B cell (primary cell): Measurements from ENCODE around the gene NHSL1. TPM values are rescaled to one million over a fixed set of nuclear protein-coding genes. Genes with fewer than 3 reads are reported as not detected.

Source experiments
- ATAC-seq: fragments of 200-7000 bp; cut with Tn5 transposase; one replicate; pipeline ENCODE4 v1.10.0; 2021; ENCODE audit warnings: low read depth, mild to moderate bottlenecking, moderate number of reproducible peaks, moderate library complexity
- CTCF ChIA-PET: fragments of 350-600 bp; sonication (Branson Sonifier 250); formaldehyde crosslinking; loops from one replicate; lab custom pipeline; 2021; ENCODE audit warnings: antibody characterized with exemption, inconsistent platforms; lab: Charles Lee
- POLR2A ChIA-PET: fragments of 350-600 bp; sonication (Branson Sonifier 250); formaldehyde crosslinking; loops from one replicate; lab custom pipeline; 2021; ENCODE audit warnings: antibody characterized with exemption; lab: Charles Lee
- DNase-seq: peaks from one replicate; pipeline ENCODE4 v3.0.0; 2013
- H2AFZ ChIP-seq: 2 replicates; pipeline ENCODE4 v1.6.1; 2012; ENCODE audit warnings: mild to moderate bottlenecking, low read depth, low read length; ENCODE audit not compliant: insufficient read depth, poor library complexity, severe bottlenecking
- H3K27ac ChIP-seq, 2 donors: 1 replicate in 1 of 2; 2 replicates in 1 of 2; pipeline ENCODE4 v1.5.1; 2012 to 2013; ENCODE audit warnings: low read length in 2 of 2, mild to moderate bottlenecking in 2 of 2, moderate library complexity in 1 of 2
- H3K27me3 ChIP-seq, 4 experiments: fragments of 200-600 bp in 1 of 4; sonication (generic) in 1 of 4; replicated peaks in 1 of 4; 1 replicate in 2 of 4; 2 replicates in 2 of 4; pipeline versions ENCODE4 v1.6.1 to v1.7.0; 2013 to 2016; ENCODE audit warnings: low read length in 3 of 4, mild to moderate bottlenecking in 2 of 4, mixed read lengths in 1 of 4, moderate library complexity in 1 of 4; ENCODE audit not compliant: insufficient read depth in 4 of 4, control insufficient read depth in 3 of 4; ENCODE audit errors: control extremely low read depth in 1 of 4
- H3K36me3 ChIP-seq, 2 experiments: replicated peaks in 1 of 2; 1 replicate in 1 of 2; 2 replicates in 1 of 2; pipeline versions ENCODE4 v1.6.1 to v1.7.1; 2013; ENCODE audit warnings: low read length in 1 of 2; ENCODE audit not compliant: insufficient read depth in 2 of 2, control insufficient read depth in 1 of 2; ENCODE audit errors: control extremely low read depth in 1 of 2, extremely low read depth in 1 of 2
- H3K4me1 ChIP-seq, 2 donors: fragments of 200-600 bp in 1 of 2; sonication (generic) in 1 of 2; 1 replicate in 1 of 2; 2 replicates in 1 of 2; pipeline versions ENCODE4 v1.5.1 to v1.6.1; 2013 to 2017; ENCODE audit warnings: low read length in 2 of 2; ENCODE audit not compliant: control insufficient read depth in 2 of 2, insufficient read depth in 2 of 2
- H3K4me2 ChIP-seq: replicated peaks from 2 replicates; pipeline ENCODE3; 2012; ENCODE audit warnings: mild to moderate bottlenecking, low read depth, low read length; ENCODE audit not compliant: poor library complexity, severe bottlenecking
- H3K4me3 ChIP-seq, 5 experiments: fragments of 200-600 bp in 1 of 5; sonication (generic) in 1 of 5; 1 replicate in 3 of 5; 2 replicates in 2 of 5; pipeline versions ENCODE4 v1.5.1 to v1.7.0; 2011 to 2016; ENCODE audit warnings: low read length in 4 of 5, mild to moderate bottlenecking in 4 of 5, low read depth in 2 of 5, control low read depth in 1 of 5, moderate library complexity in 1 of 5; ENCODE audit not compliant: insufficient read depth in 1 of 5; ENCODE audit errors: control extremely low read depth in 1 of 5, extremely low read depth in 1 of 5
- H3K79me2 ChIP-seq: fragments of 200-600 bp; sonication (generic); one replicate; pipeline ENCODE4 v1.6.0; 2016; ENCODE audit warnings: low read length; ENCODE audit not compliant: control insufficient read depth, insufficient read depth
- H3K9ac ChIP-seq: fragments of 200-600 bp; sonication (generic); 2 replicates; pipeline ENCODE4 v1.6.1; 2017; ENCODE audit warnings: mild to moderate bottlenecking, low read length, moderate library complexity
- H3K9me3 ChIP-seq, 3 donors: one replicate each; pipeline versions ENCODE4 v1.6.1 to v1.7.1; 2013; ENCODE audit warnings: low read length in 2 of 3; ENCODE audit not compliant: control insufficient read depth in 2 of 3, insufficient read depth in 1 of 3; ENCODE audit errors: control extremely low read depth in 1 of 3
- H4K20me1 ChIP-seq: 2 replicates; pipeline ENCODE4 v1.6.0; 2012; ENCODE audit warnings: mild to moderate bottlenecking, low read length; ENCODE audit not compliant: insufficient read depth, control insufficient read depth, poor library complexity, severe bottlenecking
- H3K27ac Mint-ChIP-seq: one replicate; pipeline ENCODE4 v1.8.0; 2021; ENCODE audit warnings: mixed read lengths
- H3K27me3 Mint-ChIP-seq: one replicate; pipeline ENCODE4 v1.8.0; 2021; ENCODE audit warnings: mixed read lengths
- H3K4me1 Mint-ChIP-seq: one replicate; pipeline ENCODE4 v1.8.0; 2021; ENCODE audit warnings: mixed read lengths
- H3K4me3 Mint-ChIP-seq: one replicate; pipeline ENCODE4 v1.8.0; 2021; ENCODE audit warnings: mixed read lengths
- H3K9me3 Mint-ChIP-seq: one replicate; pipeline ENCODE4 v1.8.0; 2022; ENCODE audit warnings: mixed read lengths; ENCODE audit not compliant: insufficient read depth
- EZH2 ChIP-seq: IDR thresholded peaks from 2 replicates; pipeline ENCODE4 v1.6.1; 2012; ENCODE audit warnings: borderline replicate concordance, low read depth, mild to moderate bottlenecking, moderate library complexity, low read length; ENCODE audit not compliant: insufficient read depth, poor library complexity, severe bottlenecking
- WGBS: methylation state at CpG from one replicate; pipeline ENCODE4 v1.1.5; 2013; ENCODE audit warnings: missing lambda C conversion rate; ENCODE audit not compliant: insufficient coverage; 5-methylcytosine and 5-hydroxymethylcytosine counted together
- intact Hi-C: fragments of 100-400 bp; cut with micrococcal nuclease; formaldehyde crosslinking; loops from one replicate; pipeline ENCODE4 v1.10.0; 2022
- polyA plus RNA-seq: library from polyadenylated mRNA; depleted of rRNA; stranded (reverse); fragments of >200 nt; gene quantifications from 2 replicates; pipeline ENCODE4 v1.2.3, GENCODE V29; 2012
- total RNA-seq, 2 donors: library from RNA; stranded (reverse); fragments of 120-200 nt in 1 of 2; gene quantifications; 1 replicate in 1 of 2; 2 replicates in 1 of 2; pipeline versions ENCODE4 v1.2.3 to v1.2.4, GENCODE V29; 2013 to 2022
- TF ChIP-seq, protein P1 (sequence below): fragments of 200-600 bp; IDR thresholded peaks from one replicate; pipeline ENCODE4 v1.8.0; 2022; ENCODE audit warnings: antibody characterized with exemption, mild to moderate bottlenecking

The NHSL1 gene
- total and polyA plus RNA-seq, 2 donors (not counting 1 experiment from before 2014, with no cell fraction given) = 0.04 to 0.10 TPM

DNA sequence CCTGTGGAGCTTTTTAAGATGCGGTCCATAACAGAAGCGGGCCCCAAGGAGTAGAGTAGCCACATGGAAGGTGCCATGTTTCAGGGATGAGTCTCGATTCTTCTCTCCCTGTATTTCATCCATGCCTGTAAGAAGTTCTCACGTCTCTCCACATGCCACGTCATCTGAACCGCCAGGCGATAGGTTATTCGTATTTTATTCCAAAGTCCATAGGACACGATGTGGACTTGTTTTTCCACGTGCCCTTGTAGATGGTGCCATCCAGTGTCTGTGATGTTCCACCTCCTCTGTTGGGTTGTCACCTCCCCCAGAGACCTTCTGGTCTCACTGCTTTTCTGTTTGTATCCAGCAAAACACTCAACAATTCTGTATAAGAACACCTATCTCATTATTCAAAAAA is 77.7 kb downstream of the NHSL1 start:
- H4K20me1 ChIP-seq = no peaks in the 10 kb centered on the region
- H3K36me3 ChIP-seq = peaks cover 4 to 11% of the 10 kb centered on the region in 2 experiments
- H3K9ac ChIP-seq = no peak overlapping the region
- CTCF ChIA-PET = no interaction called here
- no peaks in the 10 kb centered on the region for H3K79me2 ChIP-seq
- H3K4me1 ChIP-seq = no peaks in the 10 kb centered on the region
- H3K4me2 ChIP-seq = no peak overlapping the region
- Mint-ChIP-seq H3K27me3 (no peaks in the 10 kb centered on the region), H3K4me1 (no peaks in the 10 kb centered on the region), H3K9me3 (no peaks in the 10 kb centered on the region), H3K4me3 (no peak overlapping the region), H3K27ac (no peak overlapping the region)
- intact Hi-C loops = no loop called here
- no peak overlapping the region for H2AFZ ChIP-seq
- 97% methylated on average over 10 of the region's 10 CpGs for WGBS
- no peaks in the 10 kb centered on the region for H3K9me3 ChIP-seq
- H3K27me3 ChIP-seq = no peaks in the 10 kb centered on the region
- H3K4me3 ChIP-seq = no peak overlapping the region
- no peak for ATAC-seq
- no peak for DNase-seq
- TF ChIP-seq, protein P1, sequence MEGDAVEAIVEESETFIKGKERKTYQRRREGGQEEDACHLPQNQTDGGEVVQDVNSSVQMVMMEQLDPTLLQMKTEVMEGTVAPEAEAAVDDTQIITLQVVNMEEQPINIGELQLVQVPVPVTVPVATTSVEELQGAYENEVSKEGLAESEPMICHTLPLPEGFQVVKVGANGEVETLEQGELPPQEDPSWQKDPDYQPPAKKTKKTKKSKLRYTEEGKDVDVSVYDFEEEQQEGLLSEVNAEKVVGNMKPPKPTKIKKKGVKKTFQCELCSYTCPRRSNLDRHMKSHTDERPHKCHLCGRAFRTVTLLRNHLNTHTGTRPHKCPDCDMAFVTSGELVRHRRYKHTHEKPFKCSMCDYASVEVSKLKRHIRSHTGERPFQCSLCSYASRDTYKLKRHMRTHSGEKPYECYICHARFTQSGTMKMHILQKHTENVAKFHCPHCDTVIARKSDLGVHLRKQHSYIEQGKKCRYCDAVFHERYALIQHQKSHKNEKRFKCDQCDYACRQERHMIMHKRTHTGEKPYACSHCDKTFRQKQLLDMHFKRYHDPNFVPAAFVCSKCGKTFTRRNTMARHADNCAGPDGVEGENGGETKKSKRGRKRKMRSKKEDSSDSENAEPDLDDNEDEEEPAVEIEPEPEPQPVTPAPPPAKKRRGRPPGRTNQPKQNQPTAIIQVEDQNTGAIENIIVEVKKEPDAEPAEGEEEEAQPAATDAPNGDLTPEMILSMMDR = no peak
- TF ChIP-seq EZH2 = no peak
- POLR2A ChIA-PET = no interaction called here
- no peak overlapping the region for H3K27ac ChIP-seq

DNA sequence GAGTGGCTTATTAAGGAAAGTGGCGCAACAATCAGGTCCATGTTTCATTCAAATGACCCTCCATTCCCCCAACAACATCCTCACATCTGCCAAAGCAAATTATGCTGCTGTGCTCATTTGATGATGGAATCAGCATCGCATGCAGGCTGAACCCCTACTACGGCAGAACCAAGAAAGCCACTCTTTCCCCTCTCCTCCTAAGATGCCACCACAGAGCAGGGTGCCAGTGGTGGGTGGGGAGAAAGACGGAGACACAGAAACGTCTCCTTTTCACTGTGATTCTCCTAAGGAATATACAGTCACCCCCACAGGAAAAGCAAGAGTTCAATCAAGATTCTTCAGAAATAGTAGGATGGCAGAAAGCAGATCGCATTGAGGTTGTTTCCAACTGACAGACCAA is 78.2 kb downstream of the NHSL1 start:
- 60% methylated on average over 1 of the region's 6 CpGs for WGBS
- Histone ChIP-seq H3K4me2 (no peak overlapping the region), H2AFZ (no peak overlapping the region), H3K9me3 (no peaks in the 10 kb centered on the region), H3K36me3 (peaks cover 4 to 11% of the 10 kb centered on the region in 2 experiments), H3K27me3 (no peaks in the 10 kb centered on the region), H3K9ac (no peak overlapping the region), H3K4me3 (no peak overlapping the region), H3K27ac (no peak overlapping the region), H3K79me2 (no peaks in the 10 kb centered on the region), H4K20me1 (no peaks in the 10 kb centered on the region), H3K4me1 (no peaks in the 10 kb centered on the region)
- Mint-ChIP-seq H3K9me3 (no peaks in the 10 kb centered on the region), H3K27ac (no peak overlapping the region), H3K4me3 (no peak overlapping the region), H3K4me1 (no peaks in the 10 kb centered on the region), H3K27me3 (no peaks in the 10 kb centered on the region)
- TF ChIP-seq, protein P1 = no peak
- no peak for TF ChIP-seq EZH2
- ChIA-PET CTCF (no interaction called here), POLR2A (no interaction called here)
- no peak for ATAC-seq
- DNase-seq = no peak
- intact Hi-C loops = no loop called here
